Nephron (organoid): ENCODE results near the gene SERTM2.

Experiments
- H3K27ac Mint-ChIP-seq, 3 experiments: 2 replicates each; pipeline ENCODE4 v1.8.0; 2020; ENCODE audit warnings: mixed read lengths in 3 of 3, mild to moderate bottlenecking in 2 of 3, moderate library complexity in 1 of 3
- H3K27me3 Mint-ChIP-seq: 2 replicates; pipeline ENCODE4 v1.8.0; 2021; ENCODE audit warnings: low read depth, mild to moderate bottlenecking, moderate library complexity, mixed read lengths
- H3K36me3 Mint-ChIP-seq: 2 replicates; pipeline ENCODE4 v1.8.0; 2020; ENCODE audit warnings: low read depth, mixed read lengths
- H3K4me1 Mint-ChIP-seq: 2 replicates; pipeline ENCODE4 v1.8.0; 2020; ENCODE audit warnings: mixed read lengths
- H3K4me3 Mint-ChIP-seq, 3 experiments: 2 replicates each; pipeline ENCODE4 v1.8.0; 2020; ENCODE audit warnings: mild to moderate bottlenecking in 3 of 3, mixed read lengths in 3 of 3, moderate library complexity in 2 of 3
- H3K9me3 Mint-ChIP-seq: 2 replicates; pipeline ENCODE4 v1.8.0; 2020; ENCODE audit warnings: mixed read lengths
- TF ChIP-seq, protein P1 (sequence below), 3 experiments: fragments of 200-600 bp; sonication (generic); IDR thresholded peaks; one replicate each; pipeline ENCODE4 v1.5.0; 2021; ENCODE audit warnings: antibody characterized with exemption in 3 of 3; ENCODE audit not compliant: unreplicated experiment in 3 of 3

Gene SERTM2

DNA sequence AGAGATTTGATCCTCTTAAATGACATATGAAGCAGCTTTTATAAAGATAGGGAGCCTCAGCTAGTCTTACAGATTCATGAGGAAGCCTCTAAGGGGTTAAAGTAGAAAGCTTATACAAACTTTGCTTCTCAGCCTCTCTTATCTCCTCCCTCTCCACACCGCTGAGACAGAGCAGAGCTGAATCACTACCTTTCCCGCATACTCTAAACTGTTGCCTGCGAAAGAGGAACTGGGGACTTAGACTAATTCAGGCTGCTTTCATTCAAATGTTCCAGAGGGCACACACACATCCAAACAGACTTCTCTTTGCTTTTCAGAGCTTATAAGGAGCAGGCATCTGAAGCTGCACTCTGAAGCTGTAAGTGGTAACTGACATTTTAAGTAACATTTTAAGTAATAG lies at the start of gene SERTM2:
Gene SERTM2, plus strand, starts transcription at position 169 of the 400 bp plus-strand sequence. CDS start 7,213 bp downstream, outside the sequence.
- Mint-ChIP-seq H3K9me3 (no peaks in the 10 kb centered on the region), H3K4me1 (peaks cover 12% of the 10 kb centered on the region), H3K4me3 (no peak within 1 kb of the TSS), H3K36me3 (no peaks in the 10 kb centered on the region), H3K27ac (no peak within 1 kb of the TSS), H3K27me3 (no peaks in the 10 kb centered on the region)
- TF ChIP-seq, protein P1, sequence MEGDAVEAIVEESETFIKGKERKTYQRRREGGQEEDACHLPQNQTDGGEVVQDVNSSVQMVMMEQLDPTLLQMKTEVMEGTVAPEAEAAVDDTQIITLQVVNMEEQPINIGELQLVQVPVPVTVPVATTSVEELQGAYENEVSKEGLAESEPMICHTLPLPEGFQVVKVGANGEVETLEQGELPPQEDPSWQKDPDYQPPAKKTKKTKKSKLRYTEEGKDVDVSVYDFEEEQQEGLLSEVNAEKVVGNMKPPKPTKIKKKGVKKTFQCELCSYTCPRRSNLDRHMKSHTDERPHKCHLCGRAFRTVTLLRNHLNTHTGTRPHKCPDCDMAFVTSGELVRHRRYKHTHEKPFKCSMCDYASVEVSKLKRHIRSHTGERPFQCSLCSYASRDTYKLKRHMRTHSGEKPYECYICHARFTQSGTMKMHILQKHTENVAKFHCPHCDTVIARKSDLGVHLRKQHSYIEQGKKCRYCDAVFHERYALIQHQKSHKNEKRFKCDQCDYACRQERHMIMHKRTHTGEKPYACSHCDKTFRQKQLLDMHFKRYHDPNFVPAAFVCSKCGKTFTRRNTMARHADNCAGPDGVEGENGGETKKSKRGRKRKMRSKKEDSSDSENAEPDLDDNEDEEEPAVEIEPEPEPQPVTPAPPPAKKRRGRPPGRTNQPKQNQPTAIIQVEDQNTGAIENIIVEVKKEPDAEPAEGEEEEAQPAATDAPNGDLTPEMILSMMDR (IDR thresholded peaks at IDR 0.05; ENCODE audit: unreplicated experiment in 3 of 3), result no peak

DNA sequence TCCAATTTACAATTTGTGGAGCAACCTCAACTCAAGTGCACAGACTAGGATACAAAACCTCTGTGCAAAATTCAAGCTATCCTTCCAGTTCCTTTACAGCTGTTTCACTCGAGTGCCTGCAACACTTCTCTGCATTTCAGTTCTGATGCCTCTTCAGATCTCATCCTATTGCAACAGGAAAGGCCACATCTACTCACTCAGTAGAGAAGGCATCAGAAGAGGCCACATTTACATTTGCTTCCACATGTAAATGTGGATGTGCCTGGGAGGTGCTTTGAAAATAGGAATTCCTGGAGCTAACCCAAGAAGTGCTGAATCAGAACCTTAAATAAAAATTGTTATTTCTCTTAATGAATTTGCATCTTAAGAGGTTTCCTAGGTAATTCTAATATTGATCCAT lies 45.8 kb upstream of the SERTM2 start:
- Mint-ChIP-seq H3K27me3 (no peaks in the 10 kb centered on the region), H3K9me3 (peaks cover 9% of the 10 kb centered on the region), H3K4me1 (peaks cover 30% of the 10 kb centered on the region), H3K27ac (no peak overlapping the region), H3K4me3 (no peak overlapping the region), H3K36me3 (no peaks in the 10 kb centered on the region)
- TF ChIP-seq, protein P1 (IDR thresholded peaks at IDR 0.05; ENCODE audit: unreplicated experiment in 3 of 3), result no peak

DNA sequence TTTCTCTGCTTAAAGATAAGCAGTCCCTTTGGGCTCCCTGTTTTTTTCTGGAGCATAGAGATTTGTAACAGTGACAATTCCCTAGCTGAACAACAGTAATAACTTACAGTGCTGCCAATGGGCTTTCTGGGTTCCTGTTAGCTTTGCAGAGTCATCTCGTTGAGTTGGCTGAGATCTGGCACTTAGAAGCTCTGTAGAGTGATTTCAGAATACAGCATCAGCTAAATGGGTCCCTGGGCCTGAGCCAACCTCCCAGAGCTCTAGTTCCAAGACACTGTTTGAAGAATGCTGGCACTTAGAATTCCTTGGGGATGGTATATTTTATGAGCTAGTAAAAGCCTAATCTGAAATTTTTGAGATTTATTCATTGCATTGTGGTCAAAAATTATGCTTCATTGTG lies 43.5 kb upstream of the SERTM2 start:
- Mint-ChIP-seq H3K4me1 (peaks cover 19% of the 10 kb centered on the region), H3K27me3 (no peaks in the 10 kb centered on the region), H3K27ac (peak overlapping the region in 1 of 3 experiments; percentile 23), H3K4me3 (no peak overlapping the region), H3K36me3 (no peaks in the 10 kb centered on the region), H3K9me3 (peaks cover 17% of the 10 kb centered on the region)
- TF ChIP-seq, protein P1 (IDR thresholded peaks at IDR 0.05; ENCODE audit: unreplicated experiment in 3 of 3), result no peak

DNA sequence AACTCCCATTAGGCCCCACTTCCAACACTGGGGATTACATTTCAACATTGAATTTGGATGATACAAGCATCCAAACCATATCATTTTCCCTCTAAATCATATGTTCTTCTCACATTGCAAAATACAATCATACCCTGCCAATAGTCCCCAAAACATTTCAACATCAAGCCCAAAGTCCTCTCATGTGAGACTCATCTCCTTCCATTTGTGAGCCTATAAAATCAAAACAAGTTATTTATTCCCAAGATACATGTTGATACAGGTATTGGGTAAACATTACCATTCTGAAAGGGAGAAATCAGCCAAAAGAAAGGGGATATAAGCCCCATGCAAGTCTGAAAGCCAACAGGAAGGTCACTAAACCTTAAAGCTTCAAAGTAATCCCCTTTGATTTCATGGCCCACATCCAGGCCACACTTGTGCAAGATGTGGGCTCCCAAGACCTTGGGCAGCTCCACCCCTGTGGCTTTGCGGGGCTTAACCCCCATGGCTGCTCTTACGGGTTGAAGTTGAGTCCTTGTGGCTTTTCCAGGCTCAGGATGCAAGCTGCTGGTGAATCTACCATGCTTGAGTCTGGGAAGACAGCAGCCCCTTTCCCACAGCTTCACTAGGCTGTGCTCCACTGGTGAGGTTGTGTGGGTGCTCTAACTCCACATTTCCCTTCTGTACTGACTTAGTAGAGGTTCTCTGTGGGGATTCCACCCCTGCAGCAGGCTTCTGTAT lies 40.6 kb upstream of the SERTM2 start:
- TF ChIP-seq, protein P1 (IDR thresholded peaks at IDR 0.05; ENCODE audit: unreplicated experiment in 3 of 3), result no peak
- Mint-ChIP-seq H3K27me3 (no peaks in the 10 kb centered on the region), H3K4me3 (no peak overlapping the region)

DNA sequence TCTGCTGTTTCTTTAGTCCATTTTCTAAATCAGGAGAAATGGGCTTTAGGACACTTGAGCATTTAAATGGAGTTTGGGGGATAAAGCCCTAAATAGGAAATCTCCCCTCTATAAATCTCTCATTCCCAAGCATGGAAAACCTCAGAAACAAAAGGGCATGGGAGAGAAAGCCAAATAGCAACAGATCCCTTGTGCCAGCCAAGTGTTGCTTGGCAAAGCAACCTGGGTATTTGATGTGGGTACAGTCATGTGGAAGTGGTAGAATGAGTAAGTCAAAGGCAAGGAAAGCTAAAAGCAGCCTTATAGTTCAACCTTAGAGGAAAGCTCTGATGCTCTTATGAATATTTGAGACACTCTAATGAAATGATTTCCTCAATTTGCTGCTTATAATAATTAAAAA lies 29.5 kb upstream of the SERTM2 start:
- H3K27me3 Mint-ChIP-seq, result no peaks in the 10 kb centered on the region
- H3K4me3 Mint-ChIP-seq, result no peak overlapping the region
- H3K9me3 Mint-ChIP-seq, result peaks cover 20% of the 10 kb centered on the region
- no peak overlapping the region for H3K27ac Mint-ChIP-seq
- H3K4me1 Mint-ChIP-seq, result peaks cover 6% of the 10 kb centered on the region
- TF ChIP-seq, protein P1 (IDR thresholded peaks at IDR 0.05; ENCODE audit: unreplicated experiment in 3 of 3), result no peak
- H3K36me3 Mint-ChIP-seq, result no peaks in the 10 kb centered on the region

More for the DNA sequence above, 40.6 kb upstream of the SERTM2 start:
- Mint-ChIP-seq H3K9me3 (peaks cover 12% of the 10 kb centered on the region), H3K4me1 (peaks cover 28% of the 10 kb centered on the region), H3K36me3 (no peaks in the 10 kb centered on the region), H3K27ac (no peak overlapping the region)

DNA sequence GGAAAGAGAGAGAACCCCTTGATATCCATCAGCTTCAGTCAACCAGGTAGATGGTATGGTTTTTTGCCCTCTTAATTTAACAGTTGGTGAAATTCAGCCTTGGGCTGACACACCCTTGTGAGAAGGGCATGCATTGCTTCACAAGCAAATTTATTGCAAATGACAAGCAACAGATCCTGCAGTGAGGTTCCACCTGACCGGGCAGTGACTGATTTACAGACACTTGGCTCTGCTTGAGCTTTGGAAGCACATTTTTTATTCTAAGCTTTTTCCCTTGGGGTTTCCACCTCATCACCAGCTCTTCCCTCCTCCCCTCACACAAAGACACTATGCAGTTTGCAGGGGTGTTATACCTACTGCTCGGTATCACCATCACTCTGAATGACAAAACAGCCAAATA lies 28.3 kb upstream of the SERTM2 start:
- no peaks in the 10 kb centered on the region for H3K27me3 Mint-ChIP-seq
- TF ChIP-seq, protein P1 (IDR thresholded peaks at IDR 0.05; ENCODE audit: unreplicated experiment in 3 of 3), result no peak
- no peak overlapping the region for H3K4me3 Mint-ChIP-seq
- peaks cover 20% of the 10 kb centered on the region for H3K9me3 Mint-ChIP-seq
- H3K27ac Mint-ChIP-seq, result peak overlapping the region; percentile 53 to 73 (median 62)
- H3K4me1 Mint-ChIP-seq, result peaks cover 6% of the 10 kb centered on the region
- H3K36me3 Mint-ChIP-seq, result no peaks in the 10 kb centered on the region
